Adipose tissue (tissue), 3 donors: Measurements from ENCODE around the gene ITIH3. TPM values are rescaled to one million over a fixed set of nuclear protein-coding genes. Genes with fewer than 3 reads are reported as not detected.

ENCODE experiments used
- H3K27ac ChIP-seq: one replicate; pipeline ENCODE4 v1.5.1; 2013; ENCODE audit warnings: low read depth, low read length
- WGBS, 3 donors: extraction: QIAGEN DNeasy Blood & Tissue Kit; methylation state at CpG; one replicate each; pipeline ENCODE4 v1.1.7; 2013; 5-methylcytosine and 5-hydroxymethylcytosine counted together
- polyA plus RNA-seq, 3 donors: library from polyadenylated mRNA; stranded (reverse); fragments of 200-250 nt; gene quantifications; one replicate each; pipeline ENCODE4 v1.2.3, GENCODE V29; 2013
- donor health status: healthy with polysubstance abuse.
- donor health status: Bipolar disorder and iron deficiency.
- donor health status: healthy.

Gene ITIH3
- polyA plus RNA-seq, 3 donors = 0.53 to 2.9 (median 0.91) TPM

DNA sequence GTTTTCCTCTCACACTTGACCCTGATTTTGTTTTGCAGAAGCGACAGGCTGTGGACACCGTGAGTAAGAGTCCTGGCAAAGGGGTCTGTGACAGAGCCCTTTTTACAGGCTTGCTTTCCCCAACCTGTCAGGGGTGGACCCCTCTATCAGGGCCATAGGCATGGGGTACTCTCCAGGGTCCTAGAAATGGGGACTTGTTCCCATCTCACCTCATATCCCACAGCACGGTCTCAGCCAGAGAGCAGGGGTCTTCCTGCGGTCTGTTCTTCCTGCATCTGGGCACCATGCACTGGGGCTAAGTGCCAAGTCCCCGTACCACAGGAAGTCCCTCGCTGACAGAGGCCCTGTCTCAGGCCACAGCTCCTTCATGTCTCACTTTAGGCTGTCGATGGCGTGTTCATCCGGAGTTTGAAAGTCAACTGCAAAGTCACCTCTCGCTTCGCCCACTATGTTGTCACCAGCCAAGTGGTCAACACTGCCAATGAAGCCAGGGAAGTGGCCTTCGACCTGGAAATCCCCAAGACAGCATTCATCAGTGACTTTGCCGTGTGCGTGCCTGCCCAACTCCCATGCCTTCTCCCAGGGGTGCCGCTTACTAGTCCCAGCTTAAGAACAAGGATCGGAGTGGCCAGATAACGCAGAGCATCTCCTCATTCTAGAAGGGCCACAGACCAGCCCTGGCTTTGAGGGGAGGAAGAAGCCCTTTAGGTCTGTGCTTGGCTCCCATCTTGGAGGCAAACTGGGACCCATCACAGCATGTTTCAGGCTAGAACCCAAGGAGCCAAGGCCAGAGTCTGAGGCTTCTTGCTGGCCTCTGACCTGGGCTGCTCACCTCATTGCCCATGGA, 16.4 kb upstream of the ITIH3 start:
- no peak overlapping the region for H3K27ac ChIP-seq
- WGBS, 3 donors = 56 to 80% (median 67%) methylated on average over 17 of the region's 17 CpGs

GRCh38 chr3:52779011-52779836, 15.4 kb upstream of the ITIH3 start:
- H3K27ac ChIP-seq = no peak overlapping the region
- 69 to 80% (median 69%) methylated on average over 11 of the region's 11 CpGs for WGBS, 3 donors

GRCh38 chr3:52779837-52780585, 14.6 kb upstream of the ITIH3 start:
- WGBS, 3 donors = 80 to 88% (median 84%) methylated on average over 8 of the region's 8 CpGs
- no peak overlapping the region for H3K27ac ChIP-seq

DNA sequence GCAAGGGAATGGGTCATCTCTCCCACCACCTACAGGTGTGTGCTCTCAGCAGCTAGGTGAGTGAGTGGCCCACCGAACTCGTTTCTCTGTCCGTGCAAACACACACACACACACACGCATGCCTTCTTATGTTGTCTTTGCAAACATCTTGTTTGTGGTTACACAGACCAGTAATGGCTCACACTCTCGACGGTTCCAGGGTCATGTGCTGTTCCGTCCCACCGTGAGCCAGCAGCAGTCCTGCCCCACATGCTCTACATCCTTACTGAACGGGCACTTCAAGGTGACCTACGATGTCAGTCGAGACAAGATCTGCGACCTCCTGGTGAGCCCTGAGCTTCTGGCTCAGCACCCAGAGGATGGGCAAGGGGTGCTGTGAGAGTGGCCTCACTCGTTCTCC, 12.9 kb upstream of the ITIH3 start:
- no peak overlapping the region for H3K27ac ChIP-seq
- 43 to 57% (median 53%) methylated on average over 13 of the region's 13 CpGs for WGBS, 3 donors

- no peak overlapping the region for H3K27ac ChIP-seq
- 69 to 77% (median 70%) methylated on average over 12 of the region's 12 CpGs for whole genome bisulfite sequencing, 3 donors
Observed at GRCh38 chr3:52782412-52783210, 12.0 kb upstream of the ITIH3 start.

DNA sequence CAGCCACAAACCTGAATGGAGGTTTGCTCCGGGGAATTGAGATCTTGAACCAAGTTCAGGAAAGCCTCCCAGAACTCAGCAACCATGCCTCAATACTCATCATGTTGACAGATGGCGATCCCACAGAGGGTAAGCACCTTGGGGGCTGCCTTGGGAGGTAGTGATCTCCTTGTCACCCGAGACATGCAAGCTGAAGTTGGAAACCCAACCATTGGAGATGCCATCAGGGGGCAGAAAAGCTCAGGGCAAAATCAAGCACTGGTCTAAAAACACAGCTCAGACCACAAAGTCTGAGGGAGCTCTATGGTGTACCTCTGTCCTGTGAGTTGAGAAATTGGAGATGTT, 11.4 kb upstream of the ITIH3 start:
- 87 to 93% (median 90%) methylated on average over 3 of the region's 3 CpGs for WGBS, 3 donors
- no peak overlapping the region for H3K27ac ChIP-seq

GRCh38 chr3:52784021-52784621, 10.5 kb upstream of the ITIH3 start:
- H3K27ac ChIP-seq = no peak overlapping the region
- WGBS, 3 donors = 83 to 88% (median 86%) methylated on average over 18 of the region's 18 CpGs

- WGBS, 3 donors = 74 to 91% (median 89%) methylated on average over 5 of the region's 5 CpGs
- H3K27ac ChIP-seq = no peak overlapping the region
Observed at GRCh38 chr3:52784931-52785590, 9.5 kb upstream of the ITIH3 start.

- 78 to 90% (median 87%) methylated on average over 19 of the region's 19 CpGs for WGBS, 3 donors
- no peak overlapping the region for H3K27ac ChIP-seq
Observed at GRCh38 chr3:52786330-52787215, 8.0 kb upstream of the ITIH3 start.

GRCh38 chr3:52787246-52787645, 7.3 kb upstream of the ITIH3 start:
- 86 to 88% (median 88%) methylated on average over 11 of the region's 11 CpGs for WGBS, 3 donors

DNA sequence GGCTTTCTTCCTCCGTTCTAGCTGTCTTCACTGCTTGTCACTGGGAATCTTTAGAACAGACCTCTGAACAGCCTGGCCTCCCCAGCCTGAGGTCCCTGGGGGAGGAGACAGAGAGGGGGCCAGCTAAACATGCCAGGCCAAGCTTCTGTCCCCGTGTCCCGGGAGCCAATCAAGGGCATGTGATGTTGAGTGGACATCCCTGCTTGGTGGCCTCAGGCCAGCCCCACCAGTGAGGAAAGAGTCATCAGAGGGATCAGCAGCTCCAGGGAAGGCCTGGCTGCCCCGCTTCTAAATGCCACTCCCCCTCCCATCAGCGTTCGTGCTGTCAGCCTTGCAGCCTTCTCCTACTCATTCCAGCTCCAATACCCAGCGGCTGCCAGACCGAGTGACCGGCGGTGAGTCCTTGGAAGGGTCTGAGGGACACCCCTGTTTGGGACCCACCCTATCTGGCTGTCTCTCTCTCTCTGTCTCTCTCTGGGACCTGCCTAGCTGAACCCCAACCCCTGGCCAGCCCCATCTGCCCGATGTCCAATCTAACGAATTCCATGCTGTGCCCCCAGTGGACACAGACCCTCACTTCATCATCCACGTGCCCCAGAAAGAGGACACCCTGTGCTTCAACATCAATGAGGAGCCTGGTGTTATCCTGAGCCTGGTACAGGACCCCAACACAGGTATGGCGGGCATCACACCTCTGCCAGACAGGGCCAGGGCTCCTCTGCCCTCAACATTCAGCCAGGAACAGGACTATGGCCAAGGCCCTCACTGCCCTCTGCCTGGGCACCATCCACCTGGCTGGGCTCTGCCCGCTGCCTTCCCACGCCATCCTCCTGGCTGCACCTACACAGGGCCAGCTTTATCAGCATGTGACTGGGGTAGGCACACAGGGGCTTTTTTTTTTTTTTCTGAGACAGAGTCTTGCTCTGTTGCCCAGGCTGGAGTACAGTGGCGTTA, 6.6 kb upstream of the ITIH3 start:
- no peak overlapping the region for H3K27ac ChIP-seq
- WGBS, 3 donors = 74% methylated on average over 16 to 17 of the region's 17 CpGs

More at GRCh38 chr3:52787246-52787645, 7.3 kb upstream of the ITIH3 start:
- H3K27ac ChIP-seq = no peak overlapping the region

DNA sequence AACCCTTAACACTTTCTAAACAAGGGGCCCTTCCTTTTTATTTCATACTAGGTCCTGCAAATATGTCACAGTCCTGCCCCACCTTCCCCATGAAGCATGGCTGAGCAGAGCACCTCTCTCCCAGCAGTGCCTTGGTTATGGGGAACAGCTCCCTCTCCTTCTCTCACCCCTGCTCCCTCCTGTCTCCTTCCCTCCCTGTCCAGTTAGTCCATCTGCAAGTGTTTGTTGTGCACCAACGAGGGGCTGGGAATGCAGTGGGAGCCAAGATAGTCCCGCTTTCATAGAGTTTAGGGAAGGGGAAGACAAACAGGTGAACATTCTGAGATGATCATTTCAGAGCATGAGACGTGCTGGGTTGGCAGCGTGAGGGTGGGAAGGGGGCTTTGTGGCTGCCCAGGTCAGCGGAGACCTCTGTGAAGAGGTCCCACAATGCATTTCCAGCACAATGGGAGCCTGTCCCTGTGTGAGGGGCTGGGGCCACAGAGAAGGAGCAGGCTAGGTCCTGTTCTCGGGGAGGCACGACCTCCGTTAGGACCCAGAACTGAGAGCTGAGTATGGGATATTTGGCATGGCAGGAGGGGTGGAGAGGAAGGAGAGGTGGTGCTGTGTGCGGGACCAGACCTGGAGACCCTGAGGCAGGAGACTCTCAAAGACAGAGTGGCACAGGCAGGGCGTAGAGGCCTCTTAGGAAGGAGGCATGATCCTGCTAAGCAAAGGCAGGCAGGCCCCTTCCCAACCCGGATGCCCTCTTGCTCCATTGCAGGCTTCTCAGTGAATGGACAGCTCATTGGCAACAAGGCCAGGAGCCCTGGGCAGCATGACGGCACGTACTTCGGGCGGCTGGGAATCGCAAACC, 5.5 kb upstream of the ITIH3 start:
- H3K27ac ChIP-seq = no peak overlapping the region
- WGBS, 3 donors = 81 to 87% (median 82%) methylated on average over 16 of the region's 16 CpGs

GRCh38 chr3:52789746-52790040, 4.9 kb upstream of the ITIH3 start:
- 88 to 92% (median 90%) methylated on average over 6 of the region's 6 CpGs for WGBS, 3 donors
- no peak overlapping the region for H3K27ac ChIP-seq

GRCh38 chr3:52790337-52790736, 4.3 kb upstream of the ITIH3 start:
- 86 to 89% (median 87%) methylated on average over 7 of the region's 7 CpGs for WGBS, 3 donors
- peak overlapping the region; percentile 23 for H3K27ac ChIP-seq

GRCh38 chr3:52790741-52791140, 3.9 kb upstream of the ITIH3 start:
- WGBS, 3 donors = 87 to 89% (median 88%) methylated on average over 13 of the region's 13 CpGs
- no peak overlapping the region for H3K27ac ChIP-seq
